ENCODE results near the gene HLX. TPM values are rescaled to one million over a fixed set of nuclear protein-coding genes. Genes with fewer than 3 reads are reported as not detected.

The HLX gene
- total RNA-seq, 1 donor = 9.0 TPM

- H3K79me2 ChIP-seq (ENCODE audit: insufficient read depth, low read length) = no peaks in the 10 kb centered on the region
- DNase-seq (ENCODE audit: insufficient read length, low spot score, missing footprints) = no peak
- peak overlapping the region; percentile 45 for H3K4me2 ChIP-seq (ENCODE audit: insufficient read depth, low read length)
- TF ChIP-seq, protein P1, sequence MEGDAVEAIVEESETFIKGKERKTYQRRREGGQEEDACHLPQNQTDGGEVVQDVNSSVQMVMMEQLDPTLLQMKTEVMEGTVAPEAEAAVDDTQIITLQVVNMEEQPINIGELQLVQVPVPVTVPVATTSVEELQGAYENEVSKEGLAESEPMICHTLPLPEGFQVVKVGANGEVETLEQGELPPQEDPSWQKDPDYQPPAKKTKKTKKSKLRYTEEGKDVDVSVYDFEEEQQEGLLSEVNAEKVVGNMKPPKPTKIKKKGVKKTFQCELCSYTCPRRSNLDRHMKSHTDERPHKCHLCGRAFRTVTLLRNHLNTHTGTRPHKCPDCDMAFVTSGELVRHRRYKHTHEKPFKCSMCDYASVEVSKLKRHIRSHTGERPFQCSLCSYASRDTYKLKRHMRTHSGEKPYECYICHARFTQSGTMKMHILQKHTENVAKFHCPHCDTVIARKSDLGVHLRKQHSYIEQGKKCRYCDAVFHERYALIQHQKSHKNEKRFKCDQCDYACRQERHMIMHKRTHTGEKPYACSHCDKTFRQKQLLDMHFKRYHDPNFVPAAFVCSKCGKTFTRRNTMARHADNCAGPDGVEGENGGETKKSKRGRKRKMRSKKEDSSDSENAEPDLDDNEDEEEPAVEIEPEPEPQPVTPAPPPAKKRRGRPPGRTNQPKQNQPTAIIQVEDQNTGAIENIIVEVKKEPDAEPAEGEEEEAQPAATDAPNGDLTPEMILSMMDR (IDR thresholded peaks at IDR 0.05; ENCODE audit: extremely low read depth, low read depth, low read length) = no peak
- H3K4me3 ChIP-seq (ENCODE audit: insufficient read depth, low read length) = no peak overlapping the region
- no peaks in the 10 kb centered on the region for H3K9me3 ChIP-seq (ENCODE audit: low read depth, low read length)
- H4K20me1 ChIP-seq (ENCODE audit: insufficient read depth, low read length) = no peaks in the 10 kb centered on the region
- H3K4me1 ChIP-seq (ENCODE audit: insufficient read depth, low read length) = peaks cover 18% of the 10 kb centered on the region
- H3K27me3 ChIP-seq (ENCODE audit: insufficient read depth, low read length) = no peaks in the 10 kb centered on the region
- peak overlapping the region; percentile 61 for H3K27ac ChIP-seq (ENCODE audit: low read depth, low read length)
- H3K36me3 ChIP-seq (ENCODE audit: insufficient read depth, low read length) = no peaks in the 10 kb centered on the region
- peak overlapping the region; percentile 43 for H2AFZ ChIP-seq (ENCODE audit: low read length)
These were observed 46.9 kb downstream of the HLX start for GRCh38 chr1:220926146-220926545.

- Histone ChIP-seq H3K4me1 (ENCODE audit: insufficient read depth, low read length) (peaks cover 18% of the 10 kb centered on the region), H3K4me2 (ENCODE audit: insufficient read depth, low read length) (no peak overlapping the region), H3K27ac (ENCODE audit: low read depth, low read length) (no peak overlapping the region), H3K79me2 (ENCODE audit: insufficient read depth, low read length) (no peaks in the 10 kb centered on the region), H4K20me1 (ENCODE audit: insufficient read depth, low read length) (no peaks in the 10 kb centered on the region), H3K27me3 (ENCODE audit: insufficient read depth, low read length) (no peaks in the 10 kb centered on the region), H3K9me3 (ENCODE audit: low read depth, low read length) (no peaks in the 10 kb centered on the region), H2AFZ (ENCODE audit: low read length) (no peak overlapping the region), H3K4me3 (ENCODE audit: insufficient read depth, low read length) (no peak overlapping the region), H3K36me3 (ENCODE audit: insufficient read depth, low read length) (no peaks in the 10 kb centered on the region)
- TF ChIP-seq, protein P1 (IDR thresholded peaks at IDR 0.05; ENCODE audit: extremely low read depth, low read depth, low read length) = no peak
- DNase-seq (ENCODE audit: insufficient read length, low spot score, missing footprints) = no peak
These were observed 48.2 kb downstream of the HLX start for GRCh38 chr1:220927442-220927841.

- Histone ChIP-seq H3K79me2 (ENCODE audit: insufficient read depth, low read length) (no peaks in the 10 kb centered on the region), H2AFZ (ENCODE audit: low read length) (no peak overlapping the region), H3K4me3 (ENCODE audit: insufficient read depth, low read length) (no peak overlapping the region), H3K27me3 (ENCODE audit: insufficient read depth, low read length) (no peaks in the 10 kb centered on the region), H4K20me1 (ENCODE audit: insufficient read depth, low read length) (no peaks in the 10 kb centered on the region), H3K9me3 (ENCODE audit: low read depth, low read length) (no peaks in the 10 kb centered on the region), H3K4me1 (ENCODE audit: insufficient read depth, low read length) (peaks cover 18% of the 10 kb centered on the region), H3K36me3 (ENCODE audit: insufficient read depth, low read length) (no peaks in the 10 kb centered on the region), H3K4me2 (ENCODE audit: insufficient read depth, low read length) (no peak overlapping the region), H3K27ac (ENCODE audit: low read depth, low read length) (no peak overlapping the region)
- no peak for DNase-seq (ENCODE audit: insufficient read length, low spot score, missing footprints)
- TF ChIP-seq, protein P1 (IDR thresholded peaks at IDR 0.05; ENCODE audit: extremely low read depth, low read depth, low read length) = no peak
These were observed 49.1 kb downstream of the HLX start for GRCh38 chr1:220928320-220928719.

DNA sequence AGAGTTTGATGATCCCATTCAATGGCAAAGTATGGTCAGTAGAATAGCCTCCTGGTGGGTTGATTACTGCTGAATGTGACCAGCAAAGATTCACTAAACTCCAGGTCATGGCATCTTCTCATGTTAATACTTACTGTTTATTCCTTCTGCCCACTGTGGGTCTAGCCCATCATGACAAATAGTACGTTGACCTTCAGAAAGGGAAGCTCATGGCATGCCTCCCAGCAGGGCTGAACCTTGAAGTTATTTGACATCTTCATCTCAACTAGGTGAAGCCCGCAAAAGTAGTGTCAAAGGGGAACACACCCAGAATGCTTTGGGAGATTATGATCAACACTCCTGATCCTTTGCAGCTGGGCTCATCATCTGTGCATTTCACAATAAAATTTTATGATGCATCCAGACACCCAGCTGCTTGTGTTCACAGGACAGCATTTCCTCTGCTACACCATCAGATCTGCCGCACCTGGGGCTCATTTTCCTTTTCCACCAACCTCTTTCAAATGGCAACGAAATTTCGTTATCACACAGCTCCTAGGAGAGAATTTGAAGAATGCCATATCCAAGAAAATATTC is 49.6 kb downstream of the HLX start:
- no peak for DNase-seq (ENCODE audit: insufficient read length, low spot score, missing footprints)
- no peaks in the 10 kb centered on the region for H3K79me2 ChIP-seq (ENCODE audit: insufficient read depth, low read length)
- H3K27ac ChIP-seq (ENCODE audit: low read depth, low read length) = no peak overlapping the region
- TF ChIP-seq, protein P1 (IDR thresholded peaks at IDR 0.05; ENCODE audit: extremely low read depth, low read depth, low read length) = no peak
- H3K4me3 ChIP-seq (ENCODE audit: insufficient read depth, low read length) = no peak overlapping the region
- no peak overlapping the region for H3K4me2 ChIP-seq (ENCODE audit: insufficient read depth, low read length)
- H3K27me3 ChIP-seq (ENCODE audit: insufficient read depth, low read length) = no peaks in the 10 kb centered on the region
- H3K4me1 ChIP-seq (ENCODE audit: insufficient read depth, low read length) = peaks cover 18% of the 10 kb centered on the region
- no peaks in the 10 kb centered on the region for H3K36me3 ChIP-seq (ENCODE audit: insufficient read depth, low read length)
- no peaks in the 10 kb centered on the region for H4K20me1 ChIP-seq (ENCODE audit: insufficient read depth, low read length)
- no peaks in the 10 kb centered on the region for H3K9me3 ChIP-seq (ENCODE audit: low read depth, low read length)
- H2AFZ ChIP-seq (ENCODE audit: low read length) = no peak overlapping the region
